Measurements from ENCODE around the gene SLC37A1. TPM values are rescaled to one million over a fixed set of nuclear protein-coding genes. Genes with fewer than 3 reads are reported as not detected.

The SLC37A1 gene
- total RNA-seq, 1 donor: 1.7 TPM

DNA sequence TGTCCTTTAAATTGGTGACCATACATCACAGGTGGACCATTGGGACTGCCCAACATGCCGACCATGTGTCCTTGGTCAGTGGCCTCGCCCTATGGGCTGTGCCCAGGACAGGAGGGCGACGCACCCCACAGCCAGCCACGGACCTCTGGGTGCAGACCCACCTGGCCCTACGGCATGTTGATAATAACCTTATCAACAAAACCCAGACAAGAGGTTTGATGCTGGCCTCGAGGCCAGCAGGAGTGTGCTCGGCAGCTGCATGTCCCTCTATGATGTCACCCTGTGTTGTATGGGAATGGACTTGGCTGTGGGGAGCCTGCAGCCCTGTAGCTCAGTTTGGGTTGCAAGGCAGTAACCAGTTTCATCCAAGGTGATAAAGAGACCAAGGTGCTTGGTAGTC, 32.1 kb downstream of the SLC37A1 start:
- H3K4me3 ChIP-seq (ENCODE audit: low read depth, low read length): no peak overlapping the region
- TF ChIP-seq, protein P1, sequence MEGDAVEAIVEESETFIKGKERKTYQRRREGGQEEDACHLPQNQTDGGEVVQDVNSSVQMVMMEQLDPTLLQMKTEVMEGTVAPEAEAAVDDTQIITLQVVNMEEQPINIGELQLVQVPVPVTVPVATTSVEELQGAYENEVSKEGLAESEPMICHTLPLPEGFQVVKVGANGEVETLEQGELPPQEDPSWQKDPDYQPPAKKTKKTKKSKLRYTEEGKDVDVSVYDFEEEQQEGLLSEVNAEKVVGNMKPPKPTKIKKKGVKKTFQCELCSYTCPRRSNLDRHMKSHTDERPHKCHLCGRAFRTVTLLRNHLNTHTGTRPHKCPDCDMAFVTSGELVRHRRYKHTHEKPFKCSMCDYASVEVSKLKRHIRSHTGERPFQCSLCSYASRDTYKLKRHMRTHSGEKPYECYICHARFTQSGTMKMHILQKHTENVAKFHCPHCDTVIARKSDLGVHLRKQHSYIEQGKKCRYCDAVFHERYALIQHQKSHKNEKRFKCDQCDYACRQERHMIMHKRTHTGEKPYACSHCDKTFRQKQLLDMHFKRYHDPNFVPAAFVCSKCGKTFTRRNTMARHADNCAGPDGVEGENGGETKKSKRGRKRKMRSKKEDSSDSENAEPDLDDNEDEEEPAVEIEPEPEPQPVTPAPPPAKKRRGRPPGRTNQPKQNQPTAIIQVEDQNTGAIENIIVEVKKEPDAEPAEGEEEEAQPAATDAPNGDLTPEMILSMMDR (IDR thresholded peaks at IDR 0.05; ENCODE audit: insufficient read depth, low read depth, low read length): no peak
- no peak for DNase-seq (ENCODE audit: low read depth)

DNA sequence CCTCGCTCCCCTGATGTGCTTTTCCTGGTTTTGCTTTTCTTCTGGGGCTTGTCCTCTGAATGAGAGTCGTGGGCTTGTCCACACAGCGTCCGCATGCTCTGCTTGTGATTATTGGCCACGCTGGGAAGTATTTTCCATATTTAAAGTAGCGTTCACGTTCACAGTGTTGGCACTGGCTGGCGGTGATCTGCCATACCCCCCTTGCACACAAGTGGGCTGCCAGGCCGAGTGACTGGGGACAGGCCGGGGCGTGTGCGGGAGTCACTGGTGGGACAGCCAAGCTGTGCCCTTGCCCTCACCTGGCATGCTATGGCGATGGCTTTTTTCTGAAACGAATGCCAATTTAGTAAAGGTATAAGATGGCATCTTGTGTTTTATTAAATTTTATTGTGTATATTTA, 32.8 kb downstream of the SLC37A1 start:
- no peak overlapping the region for H3K4me3 ChIP-seq (ENCODE audit: low read depth, low read length)
- TF ChIP-seq, protein P1 (IDR thresholded peaks at IDR 0.05; ENCODE audit: insufficient read depth, low read depth, low read length): no peak
- no peak for DNase-seq (ENCODE audit: low read depth)

DNA sequence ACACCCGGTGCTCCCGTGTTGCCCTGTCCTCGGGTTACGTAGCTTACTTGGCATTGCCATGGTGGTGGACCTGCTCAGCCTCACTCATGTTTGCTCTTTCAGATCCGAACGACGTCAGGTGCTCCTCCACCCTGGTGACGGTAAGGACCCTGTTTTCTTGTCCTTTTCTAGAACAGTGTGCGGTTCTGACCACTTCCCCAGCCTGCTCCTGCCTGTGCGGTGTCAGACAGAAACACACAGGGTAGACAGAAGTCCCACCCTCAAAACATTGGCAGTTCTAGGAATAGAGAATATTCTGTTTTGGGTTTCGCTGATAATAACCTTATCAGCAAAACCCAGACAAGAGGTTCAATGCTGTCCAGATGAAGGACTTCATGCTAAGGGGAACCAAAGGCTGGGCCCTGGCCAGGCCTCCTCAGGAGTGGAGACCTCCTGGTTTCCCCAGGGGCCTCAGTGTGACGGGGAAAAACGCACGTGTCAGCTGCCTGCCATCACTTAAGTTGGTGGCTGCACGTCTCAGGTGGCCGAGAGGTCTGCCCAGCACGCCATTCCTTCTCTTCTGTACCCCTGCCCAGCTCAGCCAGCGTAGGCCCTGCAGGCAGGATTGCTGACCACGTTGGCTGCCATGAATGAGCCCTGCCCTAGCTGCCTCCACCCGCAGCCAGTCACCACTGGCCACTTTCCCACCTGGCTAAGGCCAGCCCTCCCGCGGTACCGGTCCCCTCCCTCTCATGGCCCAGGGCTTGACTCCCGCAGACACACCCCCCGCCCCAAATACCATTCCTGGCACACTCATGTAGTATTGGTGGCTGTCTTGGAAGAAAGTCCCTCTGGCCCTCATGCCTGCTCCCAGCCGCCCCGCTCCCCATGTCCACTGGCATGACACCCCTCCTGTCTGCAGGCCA, 33.6 kb downstream of the SLC37A1 start:
- H3K4me3 ChIP-seq (ENCODE audit: low read depth, low read length): no peak overlapping the region
- DNase-seq (ENCODE audit: low read depth): no peak
- TF ChIP-seq, protein P1 (IDR thresholded peaks at IDR 0.05; ENCODE audit: insufficient read depth, low read depth, low read length): no peak

DNA sequence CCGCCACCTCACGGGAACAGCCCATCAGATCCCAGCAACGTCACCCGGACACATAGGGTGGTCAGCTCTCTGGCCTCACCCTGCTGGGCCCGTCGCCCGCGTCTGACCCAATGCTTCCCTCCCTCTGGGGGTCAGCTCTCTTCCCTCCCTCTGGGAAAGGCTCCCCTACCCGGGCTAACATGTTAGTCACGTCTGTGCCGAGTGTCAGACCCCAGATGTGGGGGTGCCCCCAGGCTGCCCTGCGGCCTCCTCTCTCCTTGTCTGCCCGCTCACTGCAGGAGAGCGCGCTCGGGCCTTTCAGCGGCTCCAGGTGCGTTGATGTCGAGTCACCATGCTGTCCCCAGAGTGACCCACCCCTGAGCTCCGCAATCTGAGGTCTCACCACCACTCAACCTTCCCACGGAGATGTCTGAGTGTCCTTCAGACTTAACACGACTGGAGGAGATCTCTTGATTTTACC, 34.3 kb downstream of the SLC37A1 start:
- H3K4me3 ChIP-seq (ENCODE audit: low read depth, low read length): no peak overlapping the region
- TF ChIP-seq, protein P1 (IDR thresholded peaks at IDR 0.05; ENCODE audit: insufficient read depth, low read depth, low read length): no peak
- no peak for DNase-seq (ENCODE audit: low read depth)

DNA sequence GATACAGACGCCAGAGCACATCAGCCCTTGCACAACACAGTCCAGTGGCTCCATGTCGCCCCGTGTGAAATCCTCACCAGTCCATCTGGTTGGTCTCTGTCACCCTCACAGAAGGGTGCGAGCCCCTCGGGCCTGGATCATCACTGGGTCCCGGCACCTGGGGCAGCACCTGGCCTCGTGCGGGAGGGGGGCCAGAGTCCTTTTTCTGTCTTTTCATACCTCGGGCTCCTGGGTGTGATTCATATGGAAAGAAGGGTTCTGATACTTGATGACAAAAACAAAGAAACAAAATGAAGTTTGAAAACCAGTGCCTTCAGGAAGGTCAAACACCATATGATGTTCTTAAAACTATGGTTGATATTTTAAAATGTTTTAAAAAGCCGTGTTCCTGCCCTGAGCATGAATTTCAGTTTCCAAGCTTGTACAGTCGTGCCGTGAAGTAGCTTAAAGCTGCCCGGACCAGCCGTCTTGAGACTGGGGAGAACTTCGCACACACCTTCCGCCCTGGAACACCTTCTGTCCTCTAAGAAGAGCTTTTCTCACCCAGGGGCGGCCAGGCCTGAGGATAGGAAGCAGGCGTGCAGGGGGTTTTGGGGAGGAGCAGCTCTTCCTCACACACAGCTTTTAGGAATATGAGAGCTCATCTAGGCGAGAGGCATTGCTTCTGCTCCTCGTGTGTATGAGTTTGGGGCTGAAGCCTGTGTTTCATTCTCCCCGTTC, 35.2 kb downstream of the SLC37A1 start:
- DNase-seq (ENCODE audit: low read depth): no peak

DNA sequence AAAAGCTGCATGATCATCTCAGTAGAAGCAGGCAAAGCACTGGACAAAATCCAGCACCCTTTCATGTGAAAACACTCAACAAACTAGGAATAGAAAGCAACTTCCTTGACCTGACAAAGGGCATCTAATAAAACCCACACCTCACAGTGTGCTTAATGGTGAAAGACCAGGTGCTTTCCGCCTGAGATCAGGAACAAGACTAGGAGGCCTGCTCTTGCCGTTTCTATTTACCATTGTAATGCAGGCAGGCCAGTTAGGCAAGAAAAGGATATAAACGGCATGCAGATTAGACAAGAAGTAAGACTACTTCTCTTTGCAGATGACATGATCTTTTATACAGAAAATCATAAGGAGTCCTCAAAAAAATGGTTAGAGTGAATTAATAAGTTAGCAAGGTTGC, 37.2 kb downstream of the SLC37A1 start:
- DNase-seq (ENCODE audit: low read depth): no peak
- TF ChIP-seq, protein P1 (IDR thresholded peaks at IDR 0.05; ENCODE audit: insufficient read depth, low read depth, low read length): no peak
- no peak overlapping the region for H3K4me3 ChIP-seq (ENCODE audit: low read depth, low read length)

More for the DNA sequence above, 35.2 kb downstream of the SLC37A1 start:
- H3K4me3 ChIP-seq (ENCODE audit: low read depth, low read length): no peak overlapping the region
- TF ChIP-seq, protein P1 (IDR thresholded peaks at IDR 0.05; ENCODE audit: insufficient read depth, low read depth, low read length): no peak
